Measurements from ENCODE around the gene KNL1.
"Not testable (repeated sequence)": the region's sequence is repeated elsewhere in the genome, so short reads cannot be mapped to it uniquely, and the experiment has no call there.

KNL1 gene

GRCh38 chr15:40664909-40665308, 70.9 kb downstream of the KNL1 start:
- no peak for DNase-seq (ENCODE audit: low read depth in 2 of 2)

DNA sequence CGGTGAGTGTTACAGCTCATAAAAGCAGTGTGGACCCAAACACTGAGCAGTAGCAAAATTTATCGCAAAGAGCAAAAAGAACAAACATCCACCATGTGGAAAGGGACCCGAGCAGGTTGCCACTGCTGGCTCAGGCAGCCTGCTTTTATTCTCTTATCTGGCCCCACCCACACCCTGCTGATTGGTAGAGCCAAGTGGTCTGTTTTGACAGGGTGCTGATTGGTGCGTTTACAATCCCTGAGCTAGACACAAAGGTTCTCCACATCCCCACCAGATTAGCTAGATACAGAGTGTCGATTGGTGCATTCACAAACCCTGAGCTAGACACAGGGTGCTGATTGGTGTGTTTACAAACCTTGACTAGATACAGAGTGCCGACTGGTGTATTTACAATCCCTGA, 82.2 kb downstream of the KNL1 start:
- not testable (repeated sequence) for DNase-seq (ENCODE audit: low read depth in 2 of 2)

- not testable (repeated sequence) for DNase-seq (ENCODE audit: low read depth in 2 of 2)
Measured at GRCh38 chr15:40676906-40677305, 82.9 kb downstream of the KNL1 start.

GRCh38 chr15:40680151-40680550, 86.1 kb downstream of the KNL1 start:
- no peak for DNase-seq (ENCODE audit: low read depth in 2 of 2)

- DNase-seq (ENCODE audit: low read depth in 2 of 2): not testable (repeated sequence)
Measured at GRCh38 chr15:40680959-40681358, 86.9 kb downstream of the KNL1 start.

DNA sequence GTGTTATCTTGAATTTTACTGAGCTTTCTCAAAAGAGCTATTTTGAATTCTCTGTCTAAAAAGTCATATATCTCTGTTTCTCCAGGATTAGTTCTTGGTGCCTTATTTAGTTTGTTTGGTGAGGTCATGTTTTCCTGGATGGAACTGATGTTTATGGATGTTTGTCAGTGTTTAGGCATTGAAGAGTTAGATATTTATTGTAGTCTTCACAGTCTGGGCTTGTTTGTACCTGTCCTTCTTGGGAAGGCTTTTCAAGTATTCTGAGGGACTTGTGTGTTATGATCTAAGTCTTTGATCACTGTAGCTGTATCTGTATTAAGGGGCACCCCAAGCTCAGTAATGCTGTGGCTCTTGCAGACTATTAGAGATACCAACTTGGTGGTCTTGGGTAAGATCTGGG, 90.3 kb downstream of the KNL1 start:
- no peak for DNase-seq (ENCODE audit: low read depth in 2 of 2)

- DNase-seq (ENCODE audit: low read depth in 2 of 2): no peak
Measured at GRCh38 chr15:40685376-40685775, 91.3 kb downstream of the KNL1 start.

- DNase-seq (ENCODE audit: low read depth in 2 of 2): no peak
Measured at GRCh38 chr15:40688932-40689799, 95.1 kb downstream of the KNL1 start.

DNA sequence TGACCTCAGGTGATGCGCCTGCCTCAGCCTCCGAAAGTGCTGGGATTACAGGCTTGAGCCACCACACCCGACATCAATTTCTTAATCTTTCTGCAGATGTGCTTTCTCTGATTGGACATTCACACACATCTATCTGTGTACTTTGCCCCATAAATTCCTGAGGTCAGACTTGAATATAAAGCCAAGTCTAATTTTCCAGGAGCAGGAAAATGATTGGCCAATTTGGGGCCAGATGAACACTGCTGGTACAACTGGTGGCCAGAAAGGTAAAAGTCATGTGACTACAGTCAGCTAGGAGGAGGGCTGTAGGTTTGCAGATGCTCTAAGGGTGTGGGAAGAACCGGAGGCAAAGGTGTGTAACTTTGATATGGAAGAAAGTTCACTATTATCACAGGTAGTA, 97.7 kb downstream of the KNL1 start:
- DNase-seq (ENCODE audit: low read depth in 2 of 2): no peak

DNA sequence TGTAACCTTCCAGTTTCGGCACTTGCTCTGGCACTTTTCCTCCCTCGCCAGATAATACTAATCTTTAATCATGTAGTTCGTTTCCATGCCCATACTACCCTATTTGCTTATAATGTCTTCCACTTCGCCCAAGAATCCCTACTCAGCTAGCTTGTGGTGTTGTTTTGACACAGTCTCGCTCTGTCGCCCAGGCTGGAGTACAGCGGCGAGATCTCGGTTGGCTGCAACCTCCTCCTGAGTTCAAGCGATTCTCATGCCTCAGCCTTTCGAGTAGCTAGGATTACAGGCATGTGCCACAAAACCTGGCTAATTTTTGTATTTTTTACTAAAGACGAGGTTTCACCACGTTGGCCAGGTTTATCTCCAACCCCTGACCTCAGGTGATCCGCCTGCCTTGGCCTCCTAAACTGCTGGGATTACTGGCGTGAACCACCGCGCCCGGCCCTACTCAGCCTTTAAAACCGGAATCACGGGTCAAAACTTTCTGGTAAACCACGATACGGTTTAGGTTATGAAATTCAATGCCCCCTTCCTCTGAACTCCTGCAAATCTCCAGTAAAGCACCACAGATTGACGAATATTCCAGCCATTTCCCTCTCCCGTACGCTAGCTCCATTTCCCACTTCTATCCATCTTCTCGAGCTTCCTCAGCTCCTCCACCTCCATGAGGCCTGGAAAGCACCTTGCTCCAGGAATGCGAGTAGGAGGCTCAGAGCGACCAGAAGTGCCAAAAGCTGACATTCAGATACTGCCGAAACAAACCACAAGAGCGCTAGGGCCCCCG, 100.0 kb downstream of the KNL1 start:
- DNase-seq (ENCODE audit: low read depth in 2 of 2): no peak

DNA sequence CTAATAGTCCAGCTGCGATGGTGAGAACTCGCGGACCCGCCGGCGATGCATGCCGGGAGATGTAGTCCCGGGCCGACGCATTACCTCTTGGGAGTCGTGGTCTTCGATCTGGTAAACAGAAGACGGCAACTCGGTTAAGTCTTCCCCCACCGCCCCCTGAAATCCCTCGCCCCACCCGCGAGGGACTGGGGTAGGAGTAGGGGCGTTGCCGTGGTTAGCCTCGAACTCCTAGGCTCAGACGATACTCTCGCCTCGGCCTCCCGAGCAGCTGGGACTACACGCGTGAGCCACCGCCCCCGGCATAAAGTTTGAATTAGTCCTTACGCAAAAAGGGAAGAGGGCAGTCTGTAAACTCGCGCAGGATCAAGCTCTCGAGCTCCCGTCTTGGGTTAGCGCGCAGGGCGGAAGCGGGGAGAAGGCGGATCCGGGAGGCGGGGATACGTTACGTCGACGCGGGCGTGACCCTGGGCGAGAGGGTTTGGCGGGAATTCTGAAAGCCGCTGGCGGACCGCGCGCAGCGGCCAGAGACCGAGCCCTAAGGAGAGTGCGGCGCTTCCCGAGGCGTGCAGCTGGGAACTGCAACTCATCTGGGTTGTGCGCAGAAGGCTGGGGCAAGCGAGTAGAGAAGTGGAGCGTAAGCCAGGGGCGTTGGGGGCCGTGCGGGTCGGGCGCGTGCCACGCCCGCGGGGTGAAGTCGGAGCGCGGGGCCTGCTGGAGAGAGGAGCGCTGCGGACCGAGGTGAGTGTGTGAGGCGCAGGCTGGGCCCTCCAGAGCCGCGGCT, 100.8 kb downstream of the KNL1 start, which contains the start of gene RAD51:
TSS of gene RAD51 (plus strand) at position 487 of the 781 bp plus-strand sequence. CDS start 3,585 bp downstream, outside the sequence.
- DNase-seq (ENCODE audit: low read depth in 2 of 2): peak; percentile 82 to 89

DNA sequence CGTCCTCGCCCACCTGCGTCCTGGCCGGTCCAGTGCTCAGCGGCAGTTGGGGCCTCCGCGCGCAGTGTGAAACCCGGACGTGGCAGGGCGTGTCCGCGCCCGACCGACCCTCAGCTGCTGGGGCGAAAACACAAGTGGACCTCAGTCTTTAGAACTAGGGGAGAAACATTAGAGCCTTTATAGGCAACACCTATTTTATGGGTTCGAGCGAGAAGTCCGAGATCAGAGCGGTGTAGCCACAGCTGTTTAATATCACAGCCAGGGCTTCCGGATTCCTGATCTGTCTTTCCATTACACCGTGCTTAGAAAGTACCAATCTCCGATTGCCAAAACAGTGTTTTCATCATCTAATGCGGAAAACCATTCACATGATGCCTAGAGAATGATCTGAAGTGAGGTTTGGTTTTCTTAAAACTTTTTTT, 101.4 kb downstream of the KNL1 start:
- DNase-seq (ENCODE audit: low read depth in 2 of 2): no peak

- no peak for DNase-seq (ENCODE audit: low read depth in 2 of 2)
Measured at GRCh38 chr15:40696228-40696627, 102.2 kb downstream of the KNL1 start.

DNA sequence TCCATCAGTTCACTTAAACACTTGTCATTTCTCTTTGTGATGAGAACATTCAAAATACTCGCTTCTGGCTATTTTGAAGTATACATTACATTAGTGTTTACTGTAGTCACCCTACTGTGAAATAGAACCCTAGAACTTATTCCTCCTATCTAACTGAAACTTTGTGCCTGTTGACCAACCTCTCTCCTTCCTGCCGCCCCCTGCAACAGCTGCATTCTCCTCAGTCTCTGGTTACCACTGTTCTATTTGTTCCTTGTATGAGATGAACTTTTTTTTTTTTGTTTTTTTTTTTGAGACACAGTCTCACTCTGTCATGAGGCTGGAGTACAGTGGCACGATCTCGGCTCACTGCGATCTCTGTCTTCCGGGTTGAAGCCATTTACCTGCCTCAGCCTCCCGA, 103.9 kb downstream of the KNL1 start:
- DNase-seq (ENCODE audit: low read depth in 2 of 2): no peak

GRCh38 chr15:40702077-40702476, 108.0 kb downstream of the KNL1 start:
- no peak for DNase-seq (ENCODE audit: low read depth in 2 of 2)

GRCh38 chr15:40706121-40706520, 112.1 kb downstream of the KNL1 start:
- DNase-seq (ENCODE audit: low read depth in 2 of 2): no peak
